HG03565 (cell line): ENCODE results near the gene KRT26.
"Not testable (repeated sequence)": the region's sequence is repeated elsewhere in the genome, so short reads cannot be mapped to it uniquely, and the experiment has no call there.

ENCODE experiments used
- ATAC-seq: cut with Tn5 transposase; IDR thresholded peaks from one replicate; pipeline ENCODE4 v1.9.1; 2021; ENCODE audit warnings: mild to moderate bottlenecking, moderate library complexity; ENCODE audit not compliant: unreplicated experiment

The KRT26 gene

DNA sequence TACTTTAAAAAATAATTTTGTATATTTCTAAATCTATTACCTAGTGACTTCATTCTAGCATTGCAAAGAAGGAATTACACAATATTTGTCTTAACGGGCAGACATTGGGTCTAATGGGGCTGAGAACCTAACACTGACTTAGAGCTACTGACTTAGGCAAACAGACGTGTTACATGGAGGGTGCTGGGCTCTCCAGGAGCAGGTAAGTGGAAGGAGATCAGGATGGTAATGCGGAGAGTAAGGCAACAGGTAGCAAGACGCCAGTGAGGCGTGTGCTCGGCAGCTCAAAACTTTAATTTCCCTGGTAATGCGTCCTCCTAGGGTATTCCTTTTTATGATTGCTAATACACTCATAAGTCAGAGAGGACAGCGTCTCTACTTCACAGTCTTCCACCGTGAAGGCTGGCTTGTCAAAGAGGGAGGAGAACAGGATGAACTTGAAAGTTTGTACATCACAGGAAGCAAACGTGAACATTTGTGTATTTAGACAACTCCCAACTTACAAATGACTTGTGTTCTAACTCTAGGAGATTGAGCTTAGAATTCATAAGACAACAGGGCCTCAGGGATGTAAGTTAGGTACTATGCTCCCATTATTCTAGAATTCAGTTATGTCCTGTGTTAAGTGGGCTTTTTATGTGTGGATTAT, 23.1 kb upstream of the KRT26 start:
- no peak for ATAC-seq

- ATAC-seq = no peak
Observed at GRCh38 chr17:40794466-40794865, 22.5 kb upstream of the KRT26 start.

GRCh38 chr17:40793832-40794231, 21.8 kb upstream of the KRT26 start:
- no peak for ATAC-seq

GRCh38 chr17:40791787-40792436, 19.9 kb upstream of the KRT26 start:
- no peak for ATAC-seq

GRCh38 chr17:40791111-40791510, 19.1 kb upstream of the KRT26 start:
- ATAC-seq = no peak

DNA sequence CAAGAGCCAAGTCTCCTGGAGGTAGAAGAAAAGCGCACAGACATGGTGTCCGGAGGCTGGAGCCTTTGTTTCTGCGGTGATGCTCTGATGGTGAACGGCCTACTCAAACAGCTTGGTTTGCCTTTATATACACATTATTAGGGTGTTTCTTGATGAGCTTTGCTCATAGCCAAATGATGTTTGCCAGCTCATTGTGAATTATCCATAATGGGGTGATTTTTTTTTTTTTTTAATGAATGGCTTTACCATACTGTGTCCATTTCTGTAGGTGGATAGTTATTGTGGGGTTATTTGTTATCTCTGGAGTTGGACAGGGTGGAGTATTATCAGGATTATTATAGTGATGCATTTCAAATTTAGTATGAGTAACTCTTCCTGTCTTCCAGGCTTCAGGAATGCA, 10.4 kb upstream of the KRT26 start, which contains the start of gene KRT27:
Gene KRT27 (minus strand): TSS at position 101 of the 400 bp plus-strand sequence. CDS start 57 bp downstream, at position 44.
- no peak for ATAC-seq

DNA sequence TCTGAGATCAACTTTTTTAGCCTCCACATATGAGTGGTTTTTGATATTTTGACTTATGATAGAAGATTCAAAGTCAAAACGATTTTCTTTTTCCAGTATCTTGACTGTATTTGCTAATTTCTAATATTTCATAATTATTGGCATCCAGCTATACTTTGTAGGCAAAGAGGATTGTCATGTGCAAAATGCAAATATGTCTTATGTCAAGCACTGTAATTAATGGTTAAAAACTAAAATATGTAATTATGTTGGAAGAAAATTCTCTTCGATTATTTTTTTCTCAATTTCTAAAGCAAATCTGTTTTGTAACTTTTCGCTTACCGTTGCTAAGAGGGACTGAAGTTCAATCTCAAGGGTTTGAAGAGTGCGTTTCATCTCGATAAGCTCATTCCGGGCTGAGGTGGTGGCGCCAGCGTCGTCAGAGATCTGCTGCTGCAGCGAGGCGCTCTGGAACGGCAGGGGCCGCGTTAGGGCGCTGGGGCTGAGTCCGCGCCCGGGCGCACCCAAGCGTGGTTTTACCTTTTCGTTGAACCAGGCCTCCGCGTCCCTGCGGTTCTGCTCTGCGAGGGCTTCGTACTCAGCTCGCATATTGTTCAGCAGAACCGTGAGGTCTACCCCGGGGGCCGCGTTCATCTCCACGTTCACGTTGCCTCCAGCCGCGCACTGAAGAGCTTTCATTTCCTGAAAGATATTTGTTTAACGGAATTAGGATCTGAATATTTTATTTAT, 7.3 kb upstream of the KRT26 start:
- ATAC-seq = no peak

GRCh38 chr17:40778461-40778860, 6.5 kb upstream of the KRT26 start:
- no peak for ATAC-seq

GRCh38 chr17:40777971-40778370, 6.0 kb upstream of the KRT26 start:
- no peak for ATAC-seq

DNA sequence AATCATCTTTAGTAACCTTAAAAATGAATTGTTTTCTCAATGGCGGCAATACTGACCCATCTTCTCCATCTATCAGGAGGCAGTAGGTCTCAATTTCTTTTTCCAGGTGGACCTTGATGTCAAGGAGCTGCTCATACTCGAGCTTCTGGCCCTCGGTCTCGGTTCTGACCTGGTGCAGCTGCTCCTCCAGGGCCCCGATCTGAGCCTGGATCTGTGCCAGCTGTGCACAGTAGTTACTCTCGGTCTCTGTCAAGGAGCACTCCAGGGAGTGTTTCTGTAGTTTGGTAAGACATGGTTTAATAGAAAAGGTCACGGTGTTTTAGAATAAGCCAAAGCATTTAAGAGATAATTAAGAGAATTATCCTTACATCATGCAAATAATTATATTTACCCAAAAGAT, 5.5 kb upstream of the KRT26 start:
- ATAC-seq = no peak

GRCh38 chr17:40775945-40776344, 3.9 kb upstream of the KRT26 start:
- no peak for ATAC-seq

DNA sequence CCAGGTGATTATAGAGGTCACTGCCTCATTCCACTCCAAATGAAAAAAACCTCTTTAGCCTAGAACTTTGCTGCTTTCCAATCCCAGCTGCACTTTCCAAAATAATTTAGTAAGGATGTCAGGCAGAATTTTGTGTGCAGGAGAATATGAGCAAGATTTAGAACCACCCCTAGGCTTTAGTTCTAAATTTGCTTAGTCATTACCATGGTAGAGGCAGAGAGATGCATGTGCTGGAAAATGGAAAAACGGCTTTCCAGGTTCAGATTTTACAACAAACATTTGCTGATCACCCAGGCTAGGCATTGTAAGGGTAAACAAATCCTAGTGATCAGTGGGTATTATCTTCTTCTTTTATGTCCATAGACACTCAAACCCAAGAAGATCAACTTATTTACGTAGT, 6.3 kb downstream of the KRT26 start:
- no peak for ATAC-seq

DNA sequence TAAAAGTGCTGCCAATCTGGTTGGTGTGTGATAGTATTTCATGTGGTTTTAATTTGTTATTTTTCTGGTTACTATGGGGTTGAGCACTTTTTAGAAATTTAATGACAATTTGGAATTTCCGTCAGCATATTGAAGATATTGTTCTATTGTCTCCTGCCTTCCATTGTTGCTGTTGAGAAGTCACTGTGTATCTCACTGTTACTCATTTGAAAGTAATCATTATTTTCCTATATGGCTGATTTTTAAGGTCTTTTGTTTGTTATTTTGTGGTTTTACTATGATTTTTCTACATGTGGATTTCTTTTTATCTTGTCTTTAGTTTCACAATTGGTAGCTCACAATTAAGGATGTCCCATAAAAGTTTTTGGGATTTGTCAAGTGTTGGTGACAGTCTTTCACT, 8.2 kb downstream of the KRT26 start:
- no peak for ATAC-seq

- ATAC-seq = no peak
Observed at GRCh38 chr17:40760105-40761016, 11.6 kb downstream of the KRT26 start.

GRCh38 chr17:40755231-40755630, 16.8 kb downstream of the KRT26 start, which contains the start of gene KRT25:
Gene KRT25 (minus strand): TSS chr17:40755331. CDS start chr17:40755271, 60 bp downstream.
- no peak for ATAC-seq

DNA sequence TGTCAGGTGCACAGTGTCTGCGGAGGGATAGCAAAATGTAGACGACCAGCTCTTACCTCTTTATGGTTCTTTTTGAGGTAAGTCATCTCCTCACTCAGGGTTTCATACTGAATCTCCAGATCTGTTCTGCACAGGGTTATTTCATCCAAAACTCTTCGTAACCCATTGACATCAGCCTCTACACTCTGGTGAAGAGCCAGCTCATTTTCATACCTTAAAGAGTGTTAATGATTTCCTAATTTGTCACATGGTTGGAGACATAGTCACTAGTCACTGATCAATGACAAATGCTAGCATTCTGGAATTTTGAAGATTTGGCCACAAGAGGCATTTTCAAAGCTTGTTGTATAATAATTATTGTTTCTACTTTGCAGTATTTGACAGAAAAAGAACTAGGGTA, 18.2 kb downstream of the KRT26 start:
- no peak for ATAC-seq

DNA sequence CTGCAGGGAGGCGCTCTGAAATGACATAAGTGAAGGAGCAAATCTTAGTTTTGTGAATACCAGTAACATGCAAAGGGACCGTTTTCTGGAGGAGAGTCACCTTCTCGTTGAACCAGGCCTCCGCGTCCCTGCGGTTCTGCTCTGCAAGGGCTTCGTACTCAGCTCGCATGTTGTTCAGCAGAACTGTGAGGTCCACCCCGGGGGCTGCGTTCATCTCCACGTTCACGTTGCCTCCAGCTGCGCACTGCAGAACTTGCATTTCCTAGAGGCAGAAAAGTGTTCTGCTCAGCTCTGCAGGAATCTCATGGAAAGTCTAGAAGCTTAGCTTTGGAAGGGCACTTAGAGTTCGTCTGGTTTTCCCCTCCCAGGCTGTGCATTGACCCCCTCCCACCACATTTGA, 20.9 kb downstream of the KRT26 start:
- ATAC-seq = no peak

GRCh38 chr17:40750391-40750790, 21.6 kb downstream of the KRT26 start:
- ATAC-seq = no peak

- not testable (repeated sequence) for ATAC-seq
Observed at GRCh38 chr17:40748666-40749065, 23.3 kb downstream of the KRT26 start.

GRCh38 chr17:40738553-40738952, 33.4 kb downstream of the KRT26 start:
- ATAC-seq = no peak

GRCh38 chr17:40735016-40735415, 37.0 kb downstream of the KRT26 start:
- ATAC-seq = no peak
